Stimulated activated CD4-positive, alpha-beta T cell treated with anti-CD3 and anti-CD28 coated beads, Interleukin-1b, Interleukin-23, amount 100 ng/mL, for 1 hour (primary cell): ENCODE data around the gene HMMR.
"Not testable (repeated sequence)": the region's sequence is repeated elsewhere in the genome, so short reads cannot be mapped to it uniquely, and the experiment has no call there.

Experiments used
- DNase-seq, 2 donors: peaks; one replicate each; pipeline ENCODE4 v3.0.0-alpha.2; 2020; ENCODE audit warnings: low read depth in 2 of 2

The HMMR gene

GRCh38 chr5:163460562-163461171 lies at the start of gene HMMR:
TSS of gene HMMR (plus strand) at chr5:163460632. CDS start at chr5:163460693, 61 bp downstream.
- no peak for DNase-seq

- not testable (repeated sequence) for DNase-seq
These were observed 44.8 kb upstream of the HMMR start for GRCh38 chr5:163415673-163416072.

DNA sequence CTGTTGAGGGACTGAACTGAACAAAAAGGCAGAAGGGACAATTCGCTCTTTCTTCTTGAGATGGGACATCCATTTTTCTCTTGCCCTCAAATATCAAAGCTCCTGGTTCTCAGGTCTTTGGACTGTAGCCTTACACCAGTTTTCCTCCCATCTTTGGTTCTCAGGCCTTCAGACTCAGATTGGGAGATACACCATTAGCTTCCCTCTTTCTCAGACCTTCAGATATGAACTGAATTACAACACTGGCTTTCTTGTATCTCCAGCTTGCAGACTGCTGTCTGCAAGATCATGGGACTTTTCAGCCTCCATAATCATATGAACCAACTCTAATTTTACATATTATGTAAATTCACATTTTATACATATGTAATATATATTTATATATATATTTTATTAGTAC lies 35.6 kb upstream of the HMMR start:
- DNase-seq, result no peak

GRCh38 chr5:163426128-163426527 lies 34.3 kb upstream of the HMMR start:
- DNase-seq, result not testable (repeated sequence)

DNA sequence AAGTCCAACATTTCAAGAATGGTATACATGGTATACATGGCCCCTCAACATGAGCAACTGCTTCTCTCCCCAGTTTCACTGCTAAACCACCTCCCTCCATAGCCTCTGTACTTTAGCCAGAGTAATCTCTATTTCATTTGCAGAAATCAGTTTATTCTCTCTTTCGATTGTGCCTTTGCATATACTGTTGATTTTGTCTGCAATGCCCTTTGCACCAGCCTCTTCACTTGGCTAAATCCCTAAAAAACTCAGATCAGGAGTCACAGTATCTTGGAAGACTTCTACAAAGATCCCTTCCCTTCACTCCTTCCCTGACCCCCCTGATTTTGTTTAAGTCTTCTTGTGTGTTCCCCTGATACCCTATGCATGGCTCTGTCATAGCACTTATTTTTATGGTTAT lies 27.9 kb upstream of the HMMR start:
- DNase-seq, result no peak

DNA sequence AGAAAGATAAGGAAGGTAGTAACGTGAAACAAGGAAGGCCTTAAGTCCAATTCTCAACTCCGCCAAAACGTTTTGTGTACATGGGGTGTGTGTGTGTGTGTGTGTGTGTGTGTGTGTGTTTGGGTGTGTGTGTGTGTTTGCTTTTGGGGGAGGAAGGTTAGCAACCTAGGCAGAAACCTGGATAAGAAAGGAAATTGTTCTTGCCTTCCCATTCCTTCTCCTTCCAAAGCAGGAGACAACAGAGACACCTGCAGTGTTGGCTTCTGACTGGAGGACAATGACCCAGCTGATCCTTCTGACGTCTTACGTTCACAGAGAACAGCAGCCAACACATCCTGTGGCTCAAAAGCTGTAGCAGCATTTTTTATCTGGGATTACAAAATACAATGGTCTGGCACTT lies 27.2 kb upstream of the HMMR start:
- DNase-seq, result no peak

DNA sequence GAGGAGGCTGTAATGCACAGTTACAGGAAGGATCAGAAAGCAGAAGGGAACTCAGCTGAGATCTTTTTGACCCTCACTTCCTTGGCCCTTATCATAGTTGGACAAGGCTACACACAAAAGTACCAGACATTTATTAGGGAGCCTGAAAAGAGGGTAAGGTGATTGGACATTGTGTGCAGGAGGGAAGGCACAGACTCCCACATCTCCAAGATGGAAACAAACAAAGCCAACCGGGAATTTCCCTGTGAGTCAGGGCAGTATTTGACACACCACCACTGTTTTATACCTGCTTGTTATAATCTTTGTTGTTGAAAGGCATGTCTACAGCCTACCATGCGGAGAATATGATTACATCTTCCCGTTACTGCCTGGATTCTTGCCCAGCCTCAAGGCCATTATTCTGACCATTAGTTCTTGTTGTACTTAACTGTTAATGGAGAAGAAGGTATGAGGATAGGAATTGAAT lies 26.0 kb upstream of the HMMR start:
- no peak for DNase-seq

GRCh38 chr5:163436515-163436914 lies 23.9 kb upstream of the HMMR start:
- no peak for DNase-seq

DNA sequence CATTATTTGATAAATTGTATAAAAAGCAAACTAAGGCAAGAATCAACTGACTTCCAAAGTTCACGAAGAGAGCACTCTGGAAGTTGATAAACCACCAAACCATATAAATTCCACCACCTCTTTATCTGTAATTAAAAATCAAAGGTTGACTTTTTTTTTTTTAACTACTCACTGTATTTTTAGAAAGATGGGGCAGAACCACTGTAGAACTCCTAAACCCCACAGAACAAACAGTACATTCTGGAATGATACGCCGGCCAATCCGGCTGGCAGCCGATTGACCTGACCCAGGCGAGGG lies 23.5 kb upstream of the HMMR start:
- no peak for DNase-seq

DNA sequence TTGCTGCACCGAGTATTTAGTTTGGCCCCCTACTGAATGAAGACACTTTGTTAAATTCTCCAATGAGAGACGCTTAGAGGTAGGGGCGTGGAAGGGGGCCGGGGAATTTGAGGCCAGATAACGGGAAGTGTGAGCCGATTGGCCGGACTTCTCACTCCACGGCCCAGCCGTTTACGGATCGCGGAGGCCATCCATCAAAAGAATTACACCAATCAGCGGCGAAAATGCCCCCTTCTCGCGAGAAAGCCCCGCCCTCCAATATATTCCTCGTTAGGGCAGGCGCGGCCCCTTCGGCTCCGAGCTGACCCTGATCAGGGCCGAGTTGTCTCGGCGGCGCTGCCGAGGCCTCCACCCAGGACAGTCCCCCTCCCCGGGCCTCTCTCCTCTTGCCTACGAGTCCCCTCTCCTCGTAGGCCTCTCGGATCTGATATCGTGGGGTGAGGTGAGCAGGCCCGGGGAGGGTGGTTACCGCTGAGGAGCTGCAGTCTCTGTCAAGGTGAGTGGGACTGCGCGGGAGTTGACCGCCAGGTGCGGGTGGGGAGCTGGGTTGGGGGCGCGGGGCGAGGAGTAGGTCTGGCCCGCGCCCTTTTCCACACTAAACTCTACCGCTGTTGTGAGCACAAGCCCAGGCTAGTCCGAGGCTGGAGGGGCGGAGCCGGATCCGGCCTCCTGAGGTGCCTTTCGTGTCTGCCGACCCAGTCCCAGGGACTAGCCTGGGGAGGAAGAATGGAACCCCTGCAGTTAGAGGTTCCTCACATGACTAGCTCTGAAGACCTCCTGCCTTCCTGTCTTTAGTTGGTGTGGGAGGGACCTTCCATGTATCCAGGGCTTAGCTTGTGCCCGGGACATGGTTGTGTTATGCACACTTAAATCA lies 22.9 kb upstream of the HMMR start, which contains the start of gene CCNG1:
TSS of gene CCNG1 (plus strand) at position 287 of the 874 bp plus-strand sequence. CDS start 1,662 bp downstream, outside the sequence.
- peak; percentile 58 to 66 for DNase-seq

- no peak for DNase-seq
These were observed 21.4 kb upstream of the HMMR start for GRCh38 chr5:163439092-163439425.

GRCh38 chr5:163440954-163441353 lies 19.5 kb upstream of the HMMR start:
- no peak for DNase-seq

DNA sequence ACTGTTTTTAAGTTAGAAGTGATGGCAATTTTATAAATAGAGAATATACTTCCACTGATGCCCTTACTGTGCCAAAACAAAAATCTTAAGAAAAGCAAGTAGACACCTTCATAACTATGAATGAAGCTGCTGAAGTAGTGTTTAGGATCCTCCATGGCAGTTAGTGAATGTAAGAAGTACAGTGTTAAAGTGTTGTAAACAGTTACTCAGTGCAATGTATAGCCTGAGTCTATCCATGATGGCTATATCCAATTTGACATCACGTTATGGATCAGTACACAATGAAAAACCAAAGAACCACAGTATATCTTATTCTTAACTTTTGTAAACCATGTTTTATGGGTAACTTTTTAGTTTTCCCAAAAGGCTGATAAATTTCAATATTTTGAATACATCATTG lies 15.9 kb upstream of the HMMR start:
- DNase-seq, result no peak

GRCh38 chr5:163445345-163445744 lies 15.1 kb upstream of the HMMR start:
- no peak for DNase-seq

DNA sequence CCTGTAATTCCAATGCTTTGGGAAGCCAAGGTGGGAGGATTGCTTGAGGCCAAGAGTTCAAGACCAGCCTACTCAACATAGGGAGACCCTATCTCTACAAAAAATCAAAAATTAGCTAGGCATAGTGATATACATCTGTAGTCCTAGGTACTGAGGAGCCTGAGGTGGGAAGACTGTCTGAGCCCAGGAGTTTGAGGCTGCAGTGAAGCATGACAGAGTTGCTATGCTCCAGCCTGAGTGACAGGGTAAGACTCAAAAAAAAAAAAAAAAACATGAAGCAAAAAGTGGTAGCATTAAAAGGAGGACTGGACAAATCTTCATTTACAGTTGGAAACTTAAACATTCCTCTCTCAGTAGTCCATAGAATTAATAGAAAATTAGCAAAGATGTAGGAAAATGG lies 13.2 kb upstream of the HMMR start:
- DNase-seq, result no peak

GRCh38 chr5:163447875-163448274 lies 12.6 kb upstream of the HMMR start:
- DNase-seq, result no peak

DNA sequence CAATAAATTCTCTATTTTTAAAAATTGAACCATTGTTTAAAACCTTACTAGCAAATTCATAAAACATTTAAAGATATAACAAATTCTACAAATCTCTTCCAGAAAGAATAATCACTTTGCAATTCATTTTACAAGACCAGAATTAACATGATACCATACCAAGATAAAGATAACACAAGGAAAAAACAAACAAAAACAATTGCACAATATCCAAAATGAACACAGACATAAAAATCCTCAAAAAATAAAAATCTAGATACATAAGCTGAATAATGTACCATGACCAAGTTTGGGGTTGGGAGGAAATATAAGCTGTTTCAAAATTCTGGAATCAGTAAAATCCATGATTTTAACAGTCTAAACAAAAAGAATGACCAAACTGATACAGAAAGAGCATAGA lies 11.9 kb upstream of the HMMR start:
- DNase-seq, result no peak

- no peak for DNase-seq
These were observed 8.9 kb upstream of the HMMR start for GRCh38 chr5:163451489-163451888.

DNA sequence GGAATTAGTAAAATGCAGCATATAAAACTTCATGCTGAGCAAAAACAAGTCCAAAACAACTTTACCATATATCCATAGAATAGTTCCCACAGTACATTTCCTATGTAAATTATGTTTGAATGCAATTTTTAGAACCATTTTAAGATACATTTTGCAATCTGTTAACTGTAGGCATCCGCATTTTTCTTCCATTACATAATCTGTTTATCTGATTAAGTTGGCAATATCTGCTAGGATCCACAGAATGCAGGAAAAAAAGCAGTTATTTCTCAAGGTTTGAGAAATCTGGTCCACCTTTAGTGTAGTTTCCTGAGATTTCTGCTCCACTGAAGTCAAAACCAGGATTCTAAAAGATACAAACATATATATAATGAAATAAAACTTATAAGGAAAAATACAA lies 6.7 kb upstream of the HMMR start:
- no peak for DNase-seq

DNA sequence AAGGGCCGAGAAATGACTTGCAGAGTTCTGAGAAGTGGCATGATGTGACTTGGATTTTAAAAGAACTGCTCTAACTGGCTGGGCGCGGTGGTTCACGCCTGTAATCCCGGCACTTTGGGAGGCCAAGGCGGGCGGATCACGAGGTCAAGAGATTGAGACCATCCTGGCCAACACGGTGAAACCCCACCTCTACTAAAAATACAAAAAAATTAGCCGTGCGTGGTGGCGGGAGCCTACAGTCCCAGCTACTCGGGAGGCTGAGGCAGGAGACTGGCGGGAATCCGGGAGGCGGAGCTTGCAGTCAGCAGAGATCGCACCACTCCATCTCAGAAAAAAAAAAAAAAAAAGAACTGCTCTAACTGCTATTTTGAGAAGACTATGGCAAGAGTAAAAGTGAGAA lies 5.0 kb upstream of the HMMR start:
- not testable (repeated sequence) for DNase-seq

DNA sequence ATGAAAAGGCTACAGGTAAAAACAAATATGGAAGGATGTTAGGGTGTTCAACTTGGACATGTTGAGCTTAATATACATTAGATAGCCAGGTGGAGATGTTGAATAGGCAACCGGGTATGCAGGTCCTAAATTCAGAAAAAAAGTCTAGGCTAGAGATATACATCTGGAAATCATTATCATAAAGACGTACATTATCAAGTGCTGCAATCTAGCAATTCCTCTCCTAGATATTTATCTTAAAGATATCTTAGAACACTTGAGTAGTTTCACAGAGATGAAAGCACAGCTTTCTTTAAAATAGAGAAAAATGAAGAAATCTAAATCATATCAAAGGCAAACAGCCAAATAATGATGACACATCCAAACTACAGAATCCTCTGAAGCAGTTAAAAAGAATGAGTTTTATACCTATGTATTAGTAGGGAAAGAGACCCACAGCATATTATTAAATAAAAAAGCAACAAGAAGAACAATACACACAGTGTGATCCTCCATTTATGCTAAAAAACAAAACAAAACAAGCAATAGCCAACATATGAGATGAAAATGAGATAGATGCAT lies 4.3 kb upstream of the HMMR start:
- DNase-seq, result no peak

DNA sequence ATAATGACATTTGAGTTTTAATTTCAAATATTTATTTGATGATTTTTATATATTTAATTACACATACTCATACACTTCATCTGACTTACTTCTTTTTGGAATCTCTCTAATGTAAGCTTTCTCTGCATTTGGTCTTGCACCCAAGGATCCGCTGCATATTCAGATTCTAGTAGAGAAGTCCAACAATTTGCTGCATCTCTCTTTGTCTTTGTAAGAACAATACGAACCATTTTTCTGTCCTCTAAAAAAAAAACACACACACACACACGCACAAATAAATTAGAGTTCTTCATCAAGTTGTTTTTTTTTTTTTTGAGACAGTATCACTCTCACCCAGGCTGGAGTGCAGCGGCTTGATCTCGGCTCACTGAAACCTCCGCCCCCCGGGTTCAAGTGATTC lies 3.6 kb upstream of the HMMR start:
- no peak for DNase-seq

DNA sequence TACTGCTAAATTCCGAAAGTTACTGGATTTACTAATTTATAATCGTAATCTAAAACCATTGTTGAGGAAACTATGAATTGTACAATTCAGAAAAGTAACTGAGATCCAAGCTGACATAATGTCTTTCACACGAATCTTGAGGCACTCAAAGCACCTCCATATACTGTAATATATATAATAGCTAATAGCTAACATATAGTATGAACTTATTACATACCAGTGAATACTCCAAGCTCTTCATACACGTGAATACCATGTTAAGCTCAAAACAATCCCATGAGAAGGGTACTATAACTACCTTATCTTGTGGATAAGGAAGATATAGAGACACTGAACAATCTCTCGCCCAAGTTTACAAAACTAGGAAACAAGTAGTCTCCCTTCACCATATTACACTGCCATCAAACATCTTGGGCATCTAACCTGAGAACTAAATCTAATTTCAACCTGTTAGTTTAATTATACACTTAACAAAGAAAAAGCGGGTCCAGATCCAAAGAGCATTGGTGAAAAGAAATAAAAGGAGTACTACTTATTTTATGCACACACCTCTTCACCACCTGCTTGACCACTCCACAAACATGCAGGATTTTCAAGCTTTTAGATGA lies 1.6 kb upstream of the HMMR start:
- DNase-seq, result no peak
